ENCODE results near the gene MARS1.
"Not testable (repeated sequence)": the region's sequence is repeated elsewhere in the genome, so short reads cannot be mapped to it uniquely, and the experiment has no call there.

Gene MARS1

GRCh38 chr12:57495051-57495701, 7.3 kb downstream of the MARS1 start:
- DNase-seq (ENCODE audit: low spot score): not testable (repeated sequence)

GRCh38 chr12:57496822-57497221, 9.0 kb downstream of the MARS1 start:
- no peak for DNase-seq (ENCODE audit: low spot score)

DNA sequence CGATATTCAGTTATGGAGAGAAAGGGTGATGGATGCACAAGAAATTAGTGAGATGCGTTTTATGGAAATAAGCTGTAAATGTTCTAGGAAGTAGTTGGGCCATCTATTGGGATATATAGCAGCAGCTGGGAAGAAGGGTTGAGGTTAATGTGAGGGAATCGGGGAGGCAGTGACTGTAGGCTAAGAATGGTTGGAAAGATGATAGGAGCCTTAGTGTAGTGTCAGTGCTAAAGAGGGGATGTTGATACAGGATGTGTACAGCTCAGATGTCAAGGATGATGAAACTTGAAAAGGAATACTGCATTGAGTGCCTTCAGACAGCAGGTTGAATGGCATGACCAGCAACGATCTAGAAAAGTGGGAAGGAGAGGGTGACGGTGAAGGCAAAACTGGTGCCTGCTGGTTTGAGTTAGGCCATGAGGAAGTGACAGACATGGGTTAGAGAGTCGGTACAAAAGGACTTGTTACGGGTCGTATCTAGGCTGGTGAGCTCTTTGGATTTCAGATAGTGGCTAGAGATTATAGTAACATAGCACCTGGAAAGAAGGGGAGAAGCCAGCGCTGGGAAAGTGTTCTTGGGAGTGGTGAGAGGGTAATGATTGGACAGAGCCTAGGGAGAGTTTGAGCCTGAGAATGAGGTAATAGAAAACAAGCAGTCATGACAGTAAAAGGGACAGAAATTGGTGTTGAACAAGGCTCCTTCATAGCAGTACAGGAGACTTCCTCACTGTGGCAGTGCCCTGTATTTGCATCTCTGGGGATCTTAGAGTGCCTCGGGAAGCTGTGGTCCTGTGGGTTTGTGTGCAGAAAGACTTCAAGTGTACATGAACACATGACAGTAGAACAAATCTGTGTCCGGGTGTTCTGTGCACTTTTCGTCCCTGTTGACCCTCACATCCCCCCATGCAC, 9.6 kb downstream of the MARS1 start:
- no peak for DNase-seq (ENCODE audit: low spot score)

DNA sequence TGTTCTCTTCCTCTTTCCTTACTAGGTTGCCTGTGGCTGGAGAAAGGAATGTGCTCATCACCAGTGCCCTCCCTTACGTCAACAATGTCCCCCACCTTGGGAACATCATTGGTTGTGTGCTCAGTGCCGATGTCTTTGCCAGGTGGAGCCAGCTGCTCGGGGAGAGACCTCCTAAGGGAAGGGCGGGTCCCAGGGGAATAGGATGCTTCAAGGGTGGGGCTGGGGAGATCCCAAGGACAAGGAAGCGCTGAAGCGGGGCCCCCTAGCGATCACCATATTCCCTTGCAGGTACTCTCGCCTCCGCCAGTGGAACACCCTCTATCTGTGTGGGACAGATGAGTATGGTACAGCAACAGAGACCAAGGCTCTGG, 10.2 kb downstream of the MARS1 start:
- no peak for DNase-seq (ENCODE audit: low spot score)

GRCh38 chr12:57498571-57498970, 10.7 kb downstream of the MARS1 start:
- no peak for DNase-seq (ENCODE audit: low spot score)

GRCh38 chr12:57500213-57500612, 12.3 kb downstream of the MARS1 start:
- no peak for DNase-seq (ENCODE audit: low spot score)

- not testable (repeated sequence) for DNase-seq (ENCODE audit: low spot score)
Measured at GRCh38 chr12:57502311-57502969, 14.6 kb downstream of the MARS1 start.

DNA sequence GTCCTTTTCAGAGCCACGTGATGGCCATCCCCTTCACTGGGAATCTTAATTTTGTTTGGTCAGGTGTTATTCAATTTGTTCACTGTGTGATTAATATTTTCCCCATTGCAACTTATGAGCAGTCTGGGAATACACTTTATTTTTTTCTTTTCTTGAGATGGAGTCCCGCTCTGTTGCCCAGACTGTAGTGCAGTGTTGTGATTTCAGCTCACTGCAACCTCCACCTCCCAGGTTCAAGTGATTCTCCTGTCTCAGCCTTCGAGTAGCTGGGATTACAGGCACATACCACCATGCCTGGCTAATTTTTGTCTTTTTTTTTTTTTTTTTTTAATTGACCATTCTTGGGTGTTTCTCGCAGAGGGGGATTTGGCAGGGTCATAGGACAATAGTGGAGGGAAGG, 18.7 kb downstream of the MARS1 start:
- not testable (repeated sequence) for DNase-seq (ENCODE audit: low spot score)

DNA sequence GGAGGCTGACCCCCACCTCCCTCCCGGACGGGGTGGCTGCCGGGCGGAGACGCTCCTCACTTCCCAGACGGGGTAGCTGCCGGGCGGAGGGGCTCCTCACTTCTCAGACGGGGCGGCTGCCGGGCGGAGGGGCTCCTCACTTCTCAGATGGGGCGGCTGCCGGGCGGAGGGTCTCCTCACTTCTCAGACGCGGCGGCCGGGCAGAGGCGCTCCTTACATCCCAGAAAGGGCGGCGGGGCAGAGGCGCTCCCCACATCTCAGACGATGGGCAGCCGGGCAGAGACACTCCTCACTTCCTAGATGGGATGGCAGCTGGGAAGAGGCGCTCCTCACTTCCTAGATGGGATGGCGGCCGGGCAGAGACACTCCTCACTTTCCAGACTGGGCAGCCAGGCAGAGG, 19.9 kb downstream of the MARS1 start:
- not testable (repeated sequence) for DNase-seq (ENCODE audit: low spot score)

DNA sequence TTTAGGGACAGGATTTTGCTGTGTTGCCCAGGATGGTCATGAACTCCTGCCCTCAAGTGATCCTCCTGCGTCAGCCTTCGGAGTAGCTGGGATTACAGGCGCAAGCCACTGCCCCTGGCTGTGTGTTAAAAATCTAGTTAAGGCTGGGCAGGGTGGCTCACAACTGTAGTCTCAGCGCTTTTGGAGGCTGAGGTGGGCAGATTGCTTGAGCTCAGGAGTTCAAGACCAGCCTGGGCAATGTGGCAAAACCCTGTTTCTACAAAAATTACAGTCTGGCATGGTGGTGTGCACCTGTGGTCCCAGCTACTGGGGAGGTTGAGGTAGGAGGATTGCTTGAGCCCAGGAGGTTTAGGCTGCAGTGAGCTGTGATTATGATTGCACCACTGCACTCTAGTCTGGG, 23.3 kb downstream of the MARS1 start:
- no peak for DNase-seq (ENCODE audit: low spot score)

DNA sequence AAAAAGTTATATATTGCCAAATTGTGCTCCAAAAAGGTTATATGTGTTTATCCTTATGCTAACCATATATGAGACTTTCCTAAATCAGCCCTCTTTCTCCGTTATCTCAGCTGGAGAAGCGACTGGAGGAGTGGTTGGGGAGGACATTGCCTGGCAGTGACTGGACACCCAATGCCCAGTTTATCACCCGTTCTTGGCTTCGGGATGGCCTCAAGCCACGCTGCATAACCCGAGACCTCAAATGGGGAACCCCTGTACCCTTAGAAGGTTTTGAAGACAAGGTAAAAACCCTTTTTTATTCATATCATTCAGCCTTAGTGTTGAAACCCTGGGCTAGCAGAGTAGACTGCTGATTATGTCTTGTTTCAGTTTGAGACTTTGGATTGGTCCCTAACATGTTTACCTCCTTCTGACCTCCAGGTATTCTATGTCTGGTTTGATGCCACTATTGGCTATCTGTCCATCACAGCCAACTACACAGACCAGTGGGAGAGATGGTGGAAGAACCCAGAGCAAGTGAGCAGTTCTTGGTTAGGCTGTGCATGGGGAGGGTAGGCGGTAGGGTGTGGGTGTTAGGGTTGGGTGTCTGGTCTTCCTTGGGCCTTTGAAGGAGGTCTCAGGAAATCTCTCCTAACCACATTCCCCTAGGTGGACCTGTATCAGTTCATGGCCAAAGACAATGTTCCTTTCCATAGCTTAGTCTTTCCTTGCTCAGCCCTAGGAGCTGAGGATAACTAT, 23.9 kb downstream of the MARS1 start:
- no peak for DNase-seq (ENCODE audit: low spot score)

DNA sequence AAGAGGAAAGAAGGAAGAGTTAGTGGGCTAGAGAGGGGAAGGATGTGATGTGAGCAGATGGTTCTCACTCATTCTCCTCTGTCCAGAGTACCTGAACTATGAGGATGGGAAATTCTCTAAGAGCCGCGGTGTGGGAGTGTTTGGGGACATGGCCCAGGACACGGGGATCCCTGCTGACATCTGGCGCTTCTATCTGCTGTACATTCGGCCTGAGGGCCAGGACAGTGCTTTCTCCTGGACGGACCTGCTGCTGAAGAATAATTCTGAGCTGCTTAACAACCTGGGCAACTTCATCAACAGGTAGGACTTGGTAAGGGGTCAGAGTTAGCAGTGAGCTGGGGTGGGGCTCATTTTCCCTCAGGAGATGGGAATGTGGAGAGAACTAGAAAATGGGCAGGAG, 24.8 kb downstream of the MARS1 start:
- no peak for DNase-seq (ENCODE audit: low spot score)

GRCh38 chr12:57513266-57513665, 25.4 kb downstream of the MARS1 start:
- DNase-seq (ENCODE audit: low spot score): no peak

- not testable (repeated sequence) for DNase-seq (ENCODE audit: low spot score)
Measured at GRCh38 chr12:57513677-57514076, 25.8 kb downstream of the MARS1 start.

- DNase-seq (ENCODE audit: low spot score): not testable (repeated sequence)
Measured at GRCh38 chr12:57514246-57514645, 26.4 kb downstream of the MARS1 start.

- no peak for DNase-seq (ENCODE audit: low spot score)
Measured at GRCh38 chr12:57514720-57515407, 27.0 kb downstream of the MARS1 start.

GRCh38 chr12:57515408-57515933, 27.6 kb downstream of the MARS1 start:
- no peak for DNase-seq (ENCODE audit: low spot score)

DNA sequence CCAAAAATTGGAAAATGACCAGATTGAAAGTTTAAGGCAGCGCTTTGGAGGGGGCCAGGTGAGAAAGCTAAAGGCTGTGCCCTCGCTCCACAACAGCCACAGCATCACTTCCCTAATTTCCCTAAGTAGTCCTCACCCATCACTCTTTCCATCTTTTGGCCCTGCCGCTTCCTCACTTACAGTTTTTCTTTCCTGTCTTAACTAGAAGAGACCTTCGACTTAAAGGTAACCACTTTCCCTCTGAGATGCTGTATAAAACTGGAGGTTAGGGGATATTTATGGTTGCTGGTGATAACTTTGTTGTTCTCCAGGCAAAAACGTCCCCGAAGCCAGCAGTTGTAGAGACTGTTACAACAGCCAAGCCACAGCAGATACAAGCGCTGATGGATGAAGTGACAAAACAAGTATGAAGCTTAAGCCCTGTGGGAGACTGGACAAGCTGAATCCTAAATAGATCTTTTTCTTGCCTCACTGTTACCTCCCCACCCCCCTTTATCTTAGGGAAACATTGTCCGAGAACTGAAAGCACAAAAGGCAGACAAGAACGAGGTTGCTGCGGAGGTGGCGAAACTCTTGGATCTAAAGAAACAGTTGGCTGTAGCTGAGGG, 28.2 kb downstream of the MARS1 start:
- DNase-seq (ENCODE audit: low spot score): no peak

DNA sequence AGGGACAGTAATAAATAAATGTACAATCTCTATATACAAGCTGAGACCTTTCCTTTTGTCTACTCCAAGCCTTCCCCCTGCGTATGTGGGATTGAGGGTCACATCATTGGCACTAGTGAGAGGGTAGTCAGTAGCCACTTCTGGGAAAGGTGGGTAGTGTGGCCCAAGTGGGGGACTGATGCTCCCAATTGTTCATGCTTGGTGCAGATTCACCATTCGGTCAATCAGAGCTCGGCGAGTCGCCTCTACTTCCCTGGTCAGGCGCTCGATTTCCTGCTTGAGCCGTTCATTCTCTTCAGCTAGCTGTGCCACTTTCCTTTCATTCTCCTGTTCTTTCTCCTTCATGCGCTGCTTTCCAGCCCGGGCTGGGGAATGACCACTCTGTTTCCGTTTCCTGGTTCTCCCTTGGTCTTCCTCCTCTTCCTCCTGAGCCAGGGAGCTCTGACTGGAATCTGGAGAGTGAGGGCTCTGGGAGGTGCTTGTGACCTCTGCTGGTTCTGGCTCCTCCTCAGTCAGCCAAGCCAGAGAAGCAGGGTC, 28.8 kb downstream of the MARS1 start:
- no peak for DNase-seq (ENCODE audit: low spot score)

- DNase-seq (ENCODE audit: low spot score): no peak
Measured at GRCh38 chr12:57517187-57517586, 29.3 kb downstream of the MARS1 start.

DNA sequence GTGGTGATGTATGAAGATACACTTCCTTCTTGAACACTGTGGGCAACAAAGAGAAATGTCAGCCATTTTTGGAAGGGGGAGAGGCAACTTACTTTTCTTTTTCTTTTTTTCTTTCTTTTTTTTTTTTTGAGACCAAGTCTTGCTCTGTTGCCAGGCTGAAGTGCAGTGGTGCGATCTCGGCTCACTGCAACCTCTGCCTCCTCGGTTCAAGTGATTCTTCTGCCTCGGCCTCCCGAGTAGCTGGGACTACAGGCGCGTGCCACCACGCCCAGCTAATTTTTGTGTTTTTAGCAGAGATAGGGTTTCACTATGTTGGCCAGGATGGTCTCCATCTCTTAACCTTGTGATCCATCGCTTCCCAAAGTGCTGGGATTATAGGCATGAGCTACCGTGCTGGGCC, 29.9 kb downstream of the MARS1 start:
- not testable (repeated sequence) for DNase-seq (ENCODE audit: low spot score)
